ENCODE measurements around the gene CSTF2.
"Not testable (repeated sequence)": the region's sequence is repeated elsewhere in the genome, so short reads cannot be mapped to it uniquely, and the experiment has no call there.

GRCh38 chrX:100796371-100796770 lies 23.8 kb upstream of the CSTF2 start:
- not testable (repeated sequence) for TF ChIP-seq CTCF, POLR2A (IDR thresholded peaks at IDR 0.05)

Measured in uterus (tissue), 2 donors.